Measurements from ENCODE around the gene TMC6. TPM values are rescaled to one million over a fixed set of nuclear protein-coding genes. Genes with fewer than 3 reads are reported as not detected.

TMC6 gene
- total and polyA plus RNA-seq, 4 donors: 7.7 to 61.9 (median 13.3) TPM

GRCh38 chr17:78092794-78093324 lies 35.7 kb downstream of the TMC6 start:
- Histone ChIP-seq H3K4me1 (ENCODE audit: control insufficient read depth in 4 of 4, insufficient read depth in 4 of 4, low read length in 3 of 4) (peaks cover 0 to 10% (median 1%) of the 10 kb centered on the region in 4 donors), H3K9me3 (ENCODE audit: control insufficient read depth in 4 of 4, low read length in 3 of 4) (no peaks in the 10 kb centered on the region), H3K27me3 (ENCODE audit: control insufficient read depth in 4 of 4, insufficient read depth in 4 of 4, low read length in 3 of 4) (no peaks in the 10 kb centered on the region), H3K27ac (ENCODE audit: low read depth in 1 of 2, low read length in 2 of 2) (no peak overlapping the region), H3K36me3 (ENCODE audit: control insufficient read depth in 4 of 4, insufficient read depth in 3 of 4, low read depth in 1 of 4, low read length in 3 of 4) (peaks cover 7 to 59% (median 50%) of the 10 kb centered on the region in 4 donors), H3K9ac (ENCODE audit: low read depth in 1 of 2, low read length in 2 of 2) (no peak overlapping the region), H3K4me3 (ENCODE audit: low read depth in 1 of 3, low read length in 3 of 3) (no peak overlapping the region)
- no peak for DNase-seq (ENCODE audit: low spot score)
- TF ChIP-seq FOXA1 (IDR thresholded peaks at IDR 0.05) (no peak), TAF1 (conservative IDR thresholded peaks at IDR 0.05) (no peak), HNF4G (IDR thresholded peaks at IDR 0.05) (no peak), ZBTB33 (IDR thresholded peaks at IDR 0.05) (no peak), FOXA2 (IDR thresholded peaks at IDR 0.05) (no peak)
- 98% methylated on average over 6 of the region's 6 CpGs for WGBS

GRCh38 chr17:78089576-78090281 lies 38.8 kb downstream of the TMC6 start:
- peaks cover 13 to 50% (median 44%) of the 10 kb centered on the region in 4 donors for H3K36me3 ChIP-seq (ENCODE audit: control insufficient read depth in 4 of 4, insufficient read depth in 3 of 4, low read depth in 1 of 4, low read length in 3 of 4)
- peaks cover 0 to 16% (median 3%) of the 10 kb centered on the region in 4 donors for H3K4me1 ChIP-seq (ENCODE audit: control insufficient read depth in 4 of 4, insufficient read depth in 4 of 4, low read length in 3 of 4)
- no peaks in the 10 kb centered on the region for H3K9me3 ChIP-seq (ENCODE audit: control insufficient read depth in 4 of 4, low read length in 3 of 4)
- DNase-seq (ENCODE audit: low spot score): no peak
- H3K27me3 ChIP-seq (ENCODE audit: control insufficient read depth in 4 of 4, insufficient read depth in 4 of 4, low read length in 3 of 4): no peaks in the 10 kb centered on the region
- 67% methylated on average over 7 of the region's 7 CpGs for WGBS
- no peak overlapping the region for H3K9ac ChIP-seq (ENCODE audit: low read depth in 1 of 2, low read length in 2 of 2)
- H3K4me3 ChIP-seq (ENCODE audit: low read depth in 1 of 3, low read length in 3 of 3): no peak overlapping the region
- peak; percentile 27 for TF ChIP-seq YY1 (IDR thresholded peaks at IDR 0.05)
- TF ChIP-seq HNF4A (conservative IDR thresholded peaks at IDR 0.05): peak in 1 of 2 donors; percentile 13
- TF ChIP-seq JUND (IDR thresholded peaks at IDR 0.05): no peak
- TF ChIP-seq MAX (IDR thresholded peaks at IDR 0.05): no peak
- TF ChIP-seq REST (IDR thresholded peaks at IDR 0.05): no peak
- peak; percentile 26 for TF ChIP-seq SP1 (IDR thresholded peaks at IDR 0.05)
- H3K27ac ChIP-seq (ENCODE audit: low read depth in 1 of 2, low read length in 2 of 2): peak overlapping the region; percentile 22 to 57

GRCh38 chr17:78088529-78088928 lies 40.0 kb downstream of the TMC6 start:
- Histone ChIP-seq H3K27ac (ENCODE audit: low read depth in 1 of 2, low read length in 2 of 2) (no peak overlapping the region), H3K27me3 (ENCODE audit: control insufficient read depth in 4 of 4, insufficient read depth in 4 of 4, low read length in 3 of 4) (no peaks in the 10 kb centered on the region), H3K9me3 (ENCODE audit: control insufficient read depth in 4 of 4, low read length in 3 of 4) (no peaks in the 10 kb centered on the region), H3K9ac (ENCODE audit: low read depth in 1 of 2, low read length in 2 of 2) (no peak overlapping the region), H3K4me1 (ENCODE audit: control insufficient read depth in 4 of 4, insufficient read depth in 4 of 4, low read length in 3 of 4) (peaks cover 0 to 16% (median 3%) of the 10 kb centered on the region in 4 donors), H3K36me3 (ENCODE audit: control insufficient read depth in 4 of 4, insufficient read depth in 3 of 4, low read depth in 1 of 4, low read length in 3 of 4) (peaks cover 13 to 46% (median 38%) of the 10 kb centered on the region in 4 donors), H3K4me3 (ENCODE audit: low read depth in 1 of 3, low read length in 3 of 3) (no peak overlapping the region)
- 93% methylated on average over 1 of the region's 1 CpG for WGBS
- no peak for DNase-seq (ENCODE audit: low spot score)
- TF ChIP-seq EGR1 (IDR thresholded peaks at IDR 0.05; ENCODE audit: low read depth in 2 of 2): no peak
- no peak for TF ChIP-seq REST (IDR thresholded peaks at IDR 0.05)
- no peak for TF ChIP-seq CTCF (IDR thresholded peaks at IDR 0.05; ENCODE audit: low read depth, low read length, missing input control)
- no peak for TF ChIP-seq JUND (IDR thresholded peaks at IDR 0.05)
- no peak for TF ChIP-seq GABPA (IDR thresholded peaks at IDR 0.05 in 1 of 2, conservative IDR thresholded peaks at IDR 0.05 in 1 of 2)
- TF ChIP-seq MAX (IDR thresholded peaks at IDR 0.05): no peak
- TF ChIP-seq RXRA (IDR thresholded peaks at IDR 0.05): no peak
